ENCODE measurements around the gene ZNF385D.

DNA sequence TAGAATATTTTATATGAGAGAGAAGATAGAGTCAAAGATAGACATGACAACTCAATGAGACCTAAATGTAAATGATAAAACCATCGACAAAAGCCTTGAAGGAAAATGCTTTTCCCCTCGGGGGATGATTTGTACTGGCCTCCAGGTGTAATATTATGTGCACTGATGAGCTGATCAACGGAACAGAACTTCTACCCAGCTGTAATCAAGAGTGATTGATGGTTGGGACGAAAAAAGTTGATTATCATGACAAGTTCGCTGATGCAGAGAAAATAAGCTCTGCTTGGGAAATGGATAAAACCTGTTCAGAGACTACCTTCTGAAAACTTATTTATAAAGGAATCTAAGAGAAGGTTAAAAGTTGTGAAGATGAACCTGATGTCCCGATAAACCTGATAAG, 210.7 kb downstream of the ZNF385D start:
- no peak for TF ChIP-seq YY1 (IDR thresholded peaks at IDR 0.05; ENCODE audit: extremely low read depth, insufficient replicate concordance, low read depth, low read length)
- TF ChIP-seq, protein P1, sequence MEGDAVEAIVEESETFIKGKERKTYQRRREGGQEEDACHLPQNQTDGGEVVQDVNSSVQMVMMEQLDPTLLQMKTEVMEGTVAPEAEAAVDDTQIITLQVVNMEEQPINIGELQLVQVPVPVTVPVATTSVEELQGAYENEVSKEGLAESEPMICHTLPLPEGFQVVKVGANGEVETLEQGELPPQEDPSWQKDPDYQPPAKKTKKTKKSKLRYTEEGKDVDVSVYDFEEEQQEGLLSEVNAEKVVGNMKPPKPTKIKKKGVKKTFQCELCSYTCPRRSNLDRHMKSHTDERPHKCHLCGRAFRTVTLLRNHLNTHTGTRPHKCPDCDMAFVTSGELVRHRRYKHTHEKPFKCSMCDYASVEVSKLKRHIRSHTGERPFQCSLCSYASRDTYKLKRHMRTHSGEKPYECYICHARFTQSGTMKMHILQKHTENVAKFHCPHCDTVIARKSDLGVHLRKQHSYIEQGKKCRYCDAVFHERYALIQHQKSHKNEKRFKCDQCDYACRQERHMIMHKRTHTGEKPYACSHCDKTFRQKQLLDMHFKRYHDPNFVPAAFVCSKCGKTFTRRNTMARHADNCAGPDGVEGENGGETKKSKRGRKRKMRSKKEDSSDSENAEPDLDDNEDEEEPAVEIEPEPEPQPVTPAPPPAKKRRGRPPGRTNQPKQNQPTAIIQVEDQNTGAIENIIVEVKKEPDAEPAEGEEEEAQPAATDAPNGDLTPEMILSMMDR (IDR thresholded peaks at IDR 0.05 in 2 of 3, conservative IDR thresholded peaks at IDR 0.05 in 1 of 3; ENCODE audit: borderline replicate concordance in 1 of 3, insufficient read depth in 1 of 3, low read depth in 2 of 3, low read length in 2 of 3) = no peak
- TF ChIP-seq POLR2A (IDR thresholded peaks at IDR 0.05; ENCODE audit: borderline replicate concordance, extremely low read depth, insufficient read depth, insufficient read length) = no peak
- TF ChIP-seq CEBPB (IDR thresholded peaks at IDR 0.05; ENCODE audit: low read depth) = no peak
- TF ChIP-seq RAD21 (IDR thresholded peaks at IDR 0.05; ENCODE audit: low read depth) = no peak
- TF ChIP-seq JUND (IDR thresholded peaks at IDR 0.05) = no peak
- no peak for TF ChIP-seq ZNF274 (IDR thresholded peaks at IDR 0.05; ENCODE audit: low read depth, low read length)
- TF ChIP-seq, protein P2, sequence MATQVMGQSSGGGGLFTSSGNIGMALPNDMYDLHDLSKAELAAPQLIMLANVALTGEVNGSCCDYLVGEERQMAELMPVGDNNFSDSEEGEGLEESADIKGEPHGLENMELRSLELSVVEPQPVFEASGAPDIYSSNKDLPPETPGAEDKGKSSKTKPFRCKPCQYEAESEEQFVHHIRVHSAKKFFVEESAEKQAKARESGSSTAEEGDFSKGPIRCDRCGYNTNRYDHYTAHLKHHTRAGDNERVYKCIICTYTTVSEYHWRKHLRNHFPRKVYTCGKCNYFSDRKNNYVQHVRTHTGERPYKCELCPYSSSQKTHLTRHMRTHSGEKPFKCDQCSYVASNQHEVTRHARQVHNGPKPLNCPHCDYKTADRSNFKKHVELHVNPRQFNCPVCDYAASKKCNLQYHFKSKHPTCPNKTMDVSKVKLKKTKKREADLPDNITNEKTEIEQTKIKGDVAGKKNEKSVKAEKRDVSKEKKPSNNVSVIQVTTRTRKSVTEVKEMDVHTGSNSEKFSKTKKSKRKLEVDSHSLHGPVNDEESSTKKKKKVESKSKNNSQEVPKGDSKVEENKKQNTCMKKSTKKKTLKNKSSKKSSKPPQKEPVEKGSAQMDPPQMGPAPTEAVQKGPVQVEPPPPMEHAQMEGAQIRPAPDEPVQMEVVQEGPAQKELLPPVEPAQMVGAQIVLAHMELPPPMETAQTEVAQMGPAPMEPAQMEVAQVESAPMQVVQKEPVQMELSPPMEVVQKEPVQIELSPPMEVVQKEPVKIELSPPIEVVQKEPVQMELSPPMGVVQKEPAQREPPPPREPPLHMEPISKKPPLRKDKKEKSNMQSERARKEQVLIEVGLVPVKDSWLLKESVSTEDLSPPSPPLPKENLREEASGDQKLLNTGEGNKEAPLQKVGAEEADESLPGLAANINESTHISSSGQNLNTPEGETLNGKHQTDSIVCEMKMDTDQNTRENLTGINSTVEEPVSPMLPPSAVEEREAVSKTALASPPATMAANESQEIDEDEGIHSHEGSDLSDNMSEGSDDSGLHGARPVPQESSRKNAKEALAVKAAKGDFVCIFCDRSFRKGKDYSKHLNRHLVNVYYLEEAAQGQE (IDR thresholded peaks at IDR 0.05; ENCODE audit: low read depth) = no peak
- TF ChIP-seq SP1 (IDR thresholded peaks at IDR 0.05; ENCODE audit: low read depth) = no peak
- TF ChIP-seq, protein P3, sequence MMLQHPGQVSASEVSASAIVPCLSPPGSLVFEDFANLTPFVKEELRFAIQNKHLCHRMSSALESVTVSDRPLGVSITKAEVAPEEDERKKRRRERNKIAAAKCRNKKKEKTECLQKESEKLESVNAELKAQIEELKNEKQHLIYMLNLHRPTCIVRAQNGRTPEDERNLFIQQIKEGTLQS (IDR thresholded peaks at IDR 0.05) = no peak
- TF ChIP-seq, protein P4, sequence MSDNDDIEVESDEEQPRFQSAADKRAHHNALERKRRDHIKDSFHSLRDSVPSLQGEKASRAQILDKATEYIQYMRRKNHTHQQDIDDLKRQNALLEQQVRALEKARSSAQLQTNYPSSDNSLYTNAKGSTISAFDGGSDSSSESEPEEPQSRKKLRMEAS (IDR thresholded peaks at IDR 0.05) = no peak
- TF ChIP-seq EZH2 (IDR thresholded peaks at IDR 0.05) = no peak
- TF ChIP-seq SIN3A (IDR thresholded peaks at IDR 0.05; ENCODE audit: low read depth) = no peak
- TF ChIP-seq POLR2AphosphoS5 (IDR thresholded peaks at IDR 0.05; ENCODE audit: low read depth, low read length) = no peak

All from HCT116 (cell line).